SK-N-MC (cell line): ENCODE results near the gene KPNA2.

Experiments used
- EZH2 ChIP-seq: fragments of 200-600 bp; sonication (generic); IDR thresholded peaks from one replicate; pipeline ENCODE4 v1.6.1; 2017; ENCODE audit warnings: antibody characterized with exemption
- FOXP2 ChIP-seq: optimal IDR thresholded peaks from 2 replicates; pipeline ENCODE3; 2011; ENCODE audit warnings: mild to moderate bottlenecking, moderate library complexity; ENCODE audit not compliant: insufficient read depth; ENCODE audit errors: extremely low read length, control extremely low read depth
- POLR2AphosphoS5 ChIP-seq: IDR thresholded peaks from 2 replicates; pipeline ENCODE4 v1.6.1; 2012; ENCODE audit warnings: mild to moderate bottlenecking, low read depth, low read length, borderline replicate concordance

DNA sequence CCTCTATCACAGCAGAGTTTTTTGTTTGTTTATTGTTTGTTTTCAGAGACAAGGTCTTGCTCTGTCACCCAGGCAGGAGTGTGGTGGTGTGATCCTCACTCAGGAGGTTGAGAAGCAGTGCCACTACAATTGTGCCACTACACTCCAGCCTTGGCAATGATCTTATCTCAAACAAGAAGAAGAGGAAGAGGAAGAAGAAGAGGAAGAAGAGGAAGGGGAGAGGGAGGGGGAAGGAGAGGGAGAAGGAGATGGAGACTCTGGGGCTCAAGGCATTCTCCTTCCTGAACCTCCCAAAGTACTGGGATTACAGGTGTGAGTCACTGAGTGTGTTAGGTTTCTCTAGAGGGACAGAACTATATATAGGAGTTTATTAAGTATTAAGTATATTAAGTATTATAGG is 22.1 kb upstream of the KPNA2 start:
- TF ChIP-seq EZH2 (no peak), POLR2AphosphoS5 (no peak), FOXP2 (no peak)
